Measurements from ENCODE around the gene PCSK9.

Gene PCSK9

GRCh38 chr1:55047611-55048010 lies 8.3 kb downstream of the PCSK9 start:
- Histone ChIP-seq H3K36me3 (ENCODE audit: control insufficient read depth, insufficient read depth, low read length, severe bottlenecking) (peaks cover 34% of the 10 kb centered on the region), H3K9ac (ENCODE audit: low read length) (no peak overlapping the region), H3K27me3 (replicated peaks; ENCODE audit: control insufficient read depth, insufficient read depth, low read length) (peaks cover 18% of the 10 kb centered on the region), H3K4me1 (ENCODE audit: control insufficient read depth, insufficient read depth, low read length) (peaks cover 18% of the 10 kb centered on the region), H3K4me3 (ENCODE audit: low read length) (no peak overlapping the region), H3K9me3 (ENCODE audit: control insufficient read depth, low read length) (no peaks in the 10 kb centered on the region)
- DNase-seq (ENCODE audit: low read depth), result no peak

- H3K4me3 ChIP-seq (ENCODE audit: low read length), result no peak overlapping the region
- no peaks in the 10 kb centered on the region for H3K9me3 ChIP-seq (ENCODE audit: control insufficient read depth, low read length)
- H3K36me3 ChIP-seq (ENCODE audit: control insufficient read depth, insufficient read depth, low read length, severe bottlenecking), result peaks cover 34% of the 10 kb centered on the region
- DNase-seq (ENCODE audit: low read depth), result no peak
- peaks cover 18% of the 10 kb centered on the region for H3K27me3 ChIP-seq (replicated peaks; ENCODE audit: control insufficient read depth, insufficient read depth, low read length)
- peaks cover 28% of the 10 kb centered on the region for H3K4me1 ChIP-seq (ENCODE audit: control insufficient read depth, insufficient read depth, low read length)
- H3K9ac ChIP-seq (ENCODE audit: low read length), result no peak overlapping the region
These were observed 9.3 kb downstream of the PCSK9 start for GRCh38 chr1:55048453-55049270.

- H3K4me3 ChIP-seq (ENCODE audit: low read length), result no peak overlapping the region
- no peaks in the 10 kb centered on the region for H3K9me3 ChIP-seq (ENCODE audit: control insufficient read depth, low read length)
- H3K36me3 ChIP-seq (ENCODE audit: control insufficient read depth, insufficient read depth, low read length, severe bottlenecking), result peaks cover 29% of the 10 kb centered on the region
- peaks cover 18% of the 10 kb centered on the region for H3K27me3 ChIP-seq (replicated peaks; ENCODE audit: control insufficient read depth, insufficient read depth, low read length)
- no peak overlapping the region for H3K9ac ChIP-seq (ENCODE audit: low read length)
- DNase-seq (ENCODE audit: low read depth), result no peak
- peaks cover 31% of the 10 kb centered on the region for H3K4me1 ChIP-seq (ENCODE audit: control insufficient read depth, insufficient read depth, low read length)
These were observed 10.0 kb downstream of the PCSK9 start for GRCh38 chr1:55049271-55049913.

- Histone ChIP-seq H3K27me3 (replicated peaks; ENCODE audit: control insufficient read depth, insufficient read depth, low read length) (peaks cover 18% of the 10 kb centered on the region), H3K4me1 (ENCODE audit: control insufficient read depth, insufficient read depth, low read length) (peaks cover 32% of the 10 kb centered on the region), H3K4me3 (ENCODE audit: low read length) (no peak overlapping the region), H3K9ac (ENCODE audit: low read length) (no peak overlapping the region), H3K36me3 (ENCODE audit: control insufficient read depth, insufficient read depth, low read length, severe bottlenecking) (peaks cover 24% of the 10 kb centered on the region), H3K9me3 (ENCODE audit: control insufficient read depth, low read length) (no peaks in the 10 kb centered on the region)
- DNase-seq (ENCODE audit: low read depth), result no peak
These were observed 10.5 kb downstream of the PCSK9 start for GRCh38 chr1:55049914-55050278.

GRCh38 chr1:55050283-55050682 lies 10.9 kb downstream of the PCSK9 start:
- peak; percentile 49 for DNase-seq (ENCODE audit: low read depth)
- Histone ChIP-seq H3K4me3 (ENCODE audit: low read length) (no peak overlapping the region), H3K9ac (ENCODE audit: low read length) (no peak overlapping the region), H3K4me1 (ENCODE audit: control insufficient read depth, insufficient read depth, low read length) (peaks cover 36% of the 10 kb centered on the region), H3K27me3 (replicated peaks; ENCODE audit: control insufficient read depth, insufficient read depth, low read length) (peaks cover 18% of the 10 kb centered on the region), H3K36me3 (ENCODE audit: control insufficient read depth, insufficient read depth, low read length, severe bottlenecking) (peaks cover 24% of the 10 kb centered on the region), H3K9me3 (ENCODE audit: control insufficient read depth, low read length) (no peaks in the 10 kb centered on the region)

GRCh38 chr1:55051169-55051568 lies 11.8 kb downstream of the PCSK9 start:
- H3K9me3 ChIP-seq (ENCODE audit: control insufficient read depth, low read length), result no peaks in the 10 kb centered on the region
- no peak overlapping the region for H3K4me3 ChIP-seq (ENCODE audit: low read length)
- peaks cover 18% of the 10 kb centered on the region for H3K27me3 ChIP-seq (replicated peaks; ENCODE audit: control insufficient read depth, insufficient read depth, low read length)
- H3K9ac ChIP-seq (ENCODE audit: low read length), result no peak overlapping the region
- peaks cover 43% of the 10 kb centered on the region for H3K4me1 ChIP-seq (ENCODE audit: control insufficient read depth, insufficient read depth, low read length)
- DNase-seq (ENCODE audit: low read depth), result no peak
- H3K36me3 ChIP-seq (ENCODE audit: control insufficient read depth, insufficient read depth, low read length, severe bottlenecking), result peaks cover 21% of the 10 kb centered on the region

- peaks cover 18% of the 10 kb centered on the region for H3K36me3 ChIP-seq (ENCODE audit: control insufficient read depth, insufficient read depth, low read length, severe bottlenecking)
- H3K9ac ChIP-seq (ENCODE audit: low read length), result no peak overlapping the region
- no peak overlapping the region for H3K4me3 ChIP-seq (ENCODE audit: low read length)
- H3K9me3 ChIP-seq (ENCODE audit: control insufficient read depth, low read length), result no peaks in the 10 kb centered on the region
- H3K4me1 ChIP-seq (ENCODE audit: control insufficient read depth, insufficient read depth, low read length), result peaks cover 43% of the 10 kb centered on the region
- H3K27me3 ChIP-seq (replicated peaks; ENCODE audit: control insufficient read depth, insufficient read depth, low read length), result peaks cover 16% of the 10 kb centered on the region
- no peak for DNase-seq (ENCODE audit: low read depth)
These were observed 12.3 kb downstream of the PCSK9 start for GRCh38 chr1:55051621-55052020.

- Histone ChIP-seq H3K4me3 (ENCODE audit: low read length) (no peak overlapping the region), H3K9ac (ENCODE audit: low read length) (peak overlapping the region; percentile 72), H3K9me3 (ENCODE audit: control insufficient read depth, low read length) (no peaks in the 10 kb centered on the region), H3K4me1 (ENCODE audit: control insufficient read depth, insufficient read depth, low read length) (peaks cover 43% of the 10 kb centered on the region), H3K36me3 (ENCODE audit: control insufficient read depth, insufficient read depth, low read length, severe bottlenecking) (peaks cover 17% of the 10 kb centered on the region), H3K27me3 (replicated peaks; ENCODE audit: control insufficient read depth, insufficient read depth, low read length) (peaks cover 8% of the 10 kb centered on the region)
- no peak for DNase-seq (ENCODE audit: low read depth)
These were observed 13.1 kb downstream of the PCSK9 start for GRCh38 chr1:55052221-55053142.

- Histone ChIP-seq H3K9me3 (ENCODE audit: control insufficient read depth, low read length) (no peaks in the 10 kb centered on the region), H3K36me3 (ENCODE audit: control insufficient read depth, insufficient read depth, low read length, severe bottlenecking) (peaks cover 22% of the 10 kb centered on the region), H3K27me3 (replicated peaks; ENCODE audit: control insufficient read depth, insufficient read depth, low read length) (peaks cover 5% of the 10 kb centered on the region), H3K4me3 (ENCODE audit: low read length) (no peak overlapping the region), H3K4me1 (ENCODE audit: control insufficient read depth, insufficient read depth, low read length) (peaks cover 43% of the 10 kb centered on the region), H3K9ac (ENCODE audit: low read length) (peak overlapping the region; percentile 72)
- peak; percentile 24 for DNase-seq (ENCODE audit: low read depth)
These were observed 14.1 kb downstream of the PCSK9 start for GRCh38 chr1:55053265-55053954.

- H3K9me3 ChIP-seq (ENCODE audit: control insufficient read depth, low read length), result no peaks in the 10 kb centered on the region
- H3K4me1 ChIP-seq (ENCODE audit: control insufficient read depth, insufficient read depth, low read length), result peaks cover 43% of the 10 kb centered on the region
- DNase-seq (ENCODE audit: low read depth), result no peak
- H3K36me3 ChIP-seq (ENCODE audit: control insufficient read depth, insufficient read depth, low read length, severe bottlenecking), result peaks cover 24% of the 10 kb centered on the region
- no peaks in the 10 kb centered on the region for H3K27me3 ChIP-seq (replicated peaks; ENCODE audit: control insufficient read depth, insufficient read depth, low read length)
- H3K4me3 ChIP-seq (ENCODE audit: low read length), result no peak overlapping the region
- H3K9ac ChIP-seq (ENCODE audit: low read length), result no peak overlapping the region
These were observed 15.0 kb downstream of the PCSK9 start for GRCh38 chr1:55054396-55054795.
